Measurements from ENCODE around the gene MAEA.
"Not testable (repeated sequence)": the region's sequence is repeated elsewhere in the genome, so short reads cannot be mapped to it uniquely, and the experiment has no call there.

MAEA gene

GRCh38 chr4:1330761-1331590, 41.3 kb downstream of the MAEA start:
- no peak for TF ChIP-seq CTCF (IDR thresholded peaks at IDR 0.05; ENCODE audit: extremely low read depth, insufficient read depth, missing control alignments)
- in situ Hi-C loops (cut with MboI; ENCODE audit: low pct_unique_long_range_greater_than_20kb, low sequenced_read_pairs, unreplicated experiment), result no loop called here
- no peak for DNase-seq (ENCODE audit: low spot score)

- no peak for TF ChIP-seq CTCF (IDR thresholded peaks at IDR 0.05; ENCODE audit: extremely low read depth, insufficient read depth, missing control alignments)
- in situ Hi-C loops (cut with MboI; ENCODE audit: low pct_unique_long_range_greater_than_20kb, low sequenced_read_pairs, unreplicated experiment), result no loop called here
- DNase-seq (ENCODE audit: low spot score), result no peak
These were observed 42.1 kb downstream of the MAEA start for GRCh38 chr4:1331591-1332353.

- TF ChIP-seq CTCF (IDR thresholded peaks at IDR 0.05; ENCODE audit: extremely low read depth, insufficient read depth, missing control alignments), result no peak
- in situ Hi-C loops (cut with MboI; ENCODE audit: low pct_unique_long_range_greater_than_20kb, low sequenced_read_pairs, unreplicated experiment), result no loop called here
- DNase-seq (ENCODE audit: low spot score), result no peak
These were observed 43.0 kb downstream of the MAEA start for GRCh38 chr4:1332686-1333085.

GRCh38 chr4:1333256-1333655, 43.6 kb downstream of the MAEA start:
- in situ Hi-C loops (cut with MboI; ENCODE audit: low pct_unique_long_range_greater_than_20kb, low sequenced_read_pairs, unreplicated experiment), result no loop called here
- no peak for DNase-seq (ENCODE audit: low spot score)
- no peak for TF ChIP-seq CTCF (IDR thresholded peaks at IDR 0.05; ENCODE audit: extremely low read depth, insufficient read depth, missing control alignments)

- DNase-seq (ENCODE audit: low spot score); in situ Hi-C loops (cut with MboI; ENCODE audit: low pct_unique_long_range_greater_than_20kb, low sequenced_read_pairs, unreplicated experiment): not testable (repeated sequence)
These were observed 44.3 kb downstream of the MAEA start for GRCh38 chr4:1333851-1334578.

- in situ Hi-C loops (cut with MboI; ENCODE audit: low pct_unique_long_range_greater_than_20kb, low sequenced_read_pairs, unreplicated experiment), result no loop called here
- TF ChIP-seq CTCF (IDR thresholded peaks at IDR 0.05; ENCODE audit: extremely low read depth, insufficient read depth, missing control alignments), result no peak
- no peak for DNase-seq (ENCODE audit: low spot score)
These were observed 44.8 kb downstream of the MAEA start for GRCh38 chr4:1334579-1334895.

- DNase-seq (ENCODE audit: low spot score); in situ Hi-C loops (cut with MboI; ENCODE audit: low pct_unique_long_range_greater_than_20kb, low sequenced_read_pairs, unreplicated experiment): not testable (repeated sequence)
These were observed 45.6 kb downstream of the MAEA start for GRCh38 chr4:1335193-1335883.

Data from GM13977 (cell line).